ENCODE measurements around the gene C6orf120. TPM values are rescaled to one million over a fixed set of nuclear protein-coding genes. Genes with fewer than 3 reads are reported as not detected.
A peak's percentile ranks its signal among the peaks of the same experiment; 100 is the strongest.

The C6orf120 gene
- total and polyA plus RNA-seq, 2 donors (not counting 1 experiment from before 2014, with no cell fraction given): 41.0 to 46.2 TPM

GRCh38 chr6:169729961-169730360 lies 28.0 kb downstream of the C6orf120 start:
- no peak overlapping the region for H3K9ac ChIP-seq (ENCODE audit: insufficient read depth, low read length)
- no peak overlapping the region for H3K4me2 ChIP-seq (ENCODE audit: extremely low read depth, insufficient read depth, low read length)
- no peak overlapping the region for H2AFZ ChIP-seq (ENCODE audit: low read length)
- no peaks in the 10 kb centered on the region for H3K9me3 ChIP-seq (ENCODE audit: control insufficient read depth, insufficient read depth, low read depth, low read length)
- H3K27me3 ChIP-seq (ENCODE audit: control insufficient read depth, insufficient read depth, low read length): no peaks in the 10 kb centered on the region
- no peak overlapping the region for H3K27ac ChIP-seq (ENCODE audit: insufficient read depth, low read length)
- peaks cover 2% of the 10 kb centered on the region for H3K4me1 ChIP-seq (ENCODE audit: control insufficient read depth, extremely low read depth, insufficient read depth, low read length)
- TF ChIP-seq EZH2 (IDR thresholded peaks at IDR 0.05; ENCODE audit: low read length, missing control alignments): no peak
- no peak for TF ChIP-seq CTCF (conservative IDR thresholded peaks at IDR 0.05 in 1 of 2, IDR thresholded peaks at IDR 0.05 in 1 of 2; ENCODE audit: low read depth in 1 of 2, low read length in 2 of 2)
- H3K79me2 ChIP-seq (ENCODE audit: control insufficient read depth, insufficient read depth, low read length): no peaks in the 10 kb centered on the region
- H4K20me1 ChIP-seq (ENCODE audit: control insufficient read depth, extremely low read depth, insufficient read depth, low read length): no peaks in the 10 kb centered on the region
- H3K4me3 ChIP-seq (replicated peaks in 1 of 4; ENCODE audit: control extremely low read depth in 1 of 4, insufficient read depth in 1 of 4, low read depth in 3 of 4, low read length in 4 of 4): no peak overlapping the region
- H3K36me3 ChIP-seq (ENCODE audit: control insufficient read depth, insufficient read depth, low read length): no peaks in the 10 kb centered on the region
- DNase-seq (ENCODE audit: low read depth in 2 of 2): no peak

GRCh38 chr6:169738204-169738975 lies 36.5 kb downstream of the C6orf120 start:
- peak in 1 of 2 donors; percentile 20 for DNase-seq (ENCODE audit: low read depth in 2 of 2)

More at GRCh38 chr6:169738204-169738975, 36.5 kb downstream of the C6orf120 start:
- H3K79me2 ChIP-seq (ENCODE audit: control insufficient read depth, insufficient read depth, low read length): no peaks in the 10 kb centered on the region
- H3K27me3 ChIP-seq (ENCODE audit: control insufficient read depth, insufficient read depth, low read length): no peaks in the 10 kb centered on the region
- H4K20me1 ChIP-seq (ENCODE audit: control insufficient read depth, extremely low read depth, insufficient read depth, low read length): no peaks in the 10 kb centered on the region
- H3K9ac ChIP-seq (ENCODE audit: insufficient read depth, low read length): no peak overlapping the region
- no peaks in the 10 kb centered on the region for H3K36me3 ChIP-seq (ENCODE audit: control insufficient read depth, insufficient read depth, low read length)
- H2AFZ ChIP-seq (ENCODE audit: low read length): no peak overlapping the region
- H3K4me2 ChIP-seq (ENCODE audit: extremely low read depth, insufficient read depth, low read length): no peak overlapping the region
- no peak overlapping the region for H3K27ac ChIP-seq (ENCODE audit: insufficient read depth, low read length)
- no peaks in the 10 kb centered on the region for H3K9me3 ChIP-seq (ENCODE audit: control insufficient read depth, insufficient read depth, low read depth, low read length)
- H3K4me1 ChIP-seq (ENCODE audit: control insufficient read depth, extremely low read depth, insufficient read depth, low read length): no peaks in the 10 kb centered on the region
- H3K4me3 ChIP-seq (replicated peaks in 1 of 4; ENCODE audit: control extremely low read depth in 1 of 4, insufficient read depth in 1 of 4, low read depth in 3 of 4, low read length in 4 of 4): no peak overlapping the region
- TF ChIP-seq EZH2 (IDR thresholded peaks at IDR 0.05; ENCODE audit: low read length, missing control alignments) (no peak), CTCF (conservative IDR thresholded peaks at IDR 0.05 in 1 of 2, IDR thresholded peaks at IDR 0.05 in 1 of 2; ENCODE audit: low read depth in 1 of 2, low read length in 2 of 2) (no peak)
